Raji (cell line): ENCODE measurements around the gene NCAM1.

Experiments used
- POLR2A ChIP-seq: IDR thresholded peaks from 2 replicates; pipeline ENCODE4 v1.6.1; 2011; ENCODE audit warnings: low read depth, low read length, control low read depth; ENCODE audit not compliant: insufficient read depth

Gene NCAM1

DNA sequence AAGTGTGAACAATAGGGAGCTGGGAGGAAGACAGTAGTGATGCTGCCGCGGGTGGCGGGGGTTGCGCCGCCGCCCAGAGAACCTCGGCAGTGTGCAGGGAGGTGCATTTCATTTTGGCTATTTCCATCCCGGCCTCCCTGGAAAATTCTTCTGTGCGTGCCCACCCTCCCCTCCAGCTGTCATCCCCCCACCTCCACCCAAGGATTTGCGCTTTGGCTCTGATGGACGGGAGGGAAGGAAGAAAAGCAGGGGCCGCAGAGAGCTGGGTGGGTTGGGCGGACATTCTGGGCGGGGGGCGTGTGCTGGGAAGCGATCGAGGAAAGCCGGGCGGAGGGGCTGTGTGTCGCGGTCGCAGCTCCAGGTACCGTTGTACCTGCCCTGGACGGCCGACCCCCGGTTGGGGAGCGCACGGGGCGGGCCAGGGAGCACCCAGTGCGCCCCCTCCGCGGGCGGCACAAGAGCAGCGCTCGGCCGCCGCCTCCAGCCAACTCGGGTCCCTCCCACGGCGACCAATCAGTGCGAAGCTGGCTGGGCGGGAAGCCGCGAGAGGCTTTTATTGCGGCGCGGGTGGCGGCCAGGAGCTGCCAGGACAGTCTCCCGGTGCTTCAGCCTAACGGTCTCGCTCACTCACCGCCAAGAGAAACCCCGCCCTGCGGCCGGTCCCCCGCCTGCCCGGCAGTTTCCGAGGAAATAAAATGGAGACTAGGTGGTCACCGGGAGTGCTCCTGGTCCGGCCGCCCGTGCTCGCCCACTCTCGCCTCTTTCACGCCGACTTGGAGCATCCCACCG lies 1.6 kb downstream of the NCAM1 start:
- no peak for TF ChIP-seq POLR2A

DNA sequence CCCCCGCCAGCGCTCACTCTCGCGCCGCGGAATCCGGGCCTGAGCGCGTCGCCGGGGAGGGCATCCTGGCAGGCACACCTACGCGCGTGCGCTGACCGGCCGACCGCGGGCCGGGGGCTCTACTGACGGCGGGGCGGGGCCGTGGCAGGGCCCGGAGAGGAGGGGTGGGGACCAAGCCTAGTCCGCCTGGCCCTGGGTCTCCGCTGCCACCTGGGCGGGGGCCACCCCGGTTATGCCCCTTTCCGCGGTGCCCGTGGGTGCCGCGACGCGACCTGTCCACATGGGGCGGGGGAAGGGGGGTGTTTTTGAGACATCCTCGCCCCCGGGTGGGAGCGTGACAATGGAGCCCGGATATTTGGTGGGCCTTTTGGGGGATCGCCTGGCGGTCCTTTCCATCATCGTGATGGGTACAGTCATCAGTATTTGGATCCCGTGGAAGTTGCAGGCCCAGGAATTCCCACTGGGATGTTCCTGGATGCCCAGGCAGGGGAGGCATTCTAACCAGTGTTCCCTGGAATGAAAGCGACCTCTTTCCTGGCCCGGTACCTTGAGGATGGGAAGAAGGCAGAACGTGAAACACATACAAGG lies 2.2 kb downstream of the NCAM1 start:
- TF ChIP-seq POLR2A = no peak

DNA sequence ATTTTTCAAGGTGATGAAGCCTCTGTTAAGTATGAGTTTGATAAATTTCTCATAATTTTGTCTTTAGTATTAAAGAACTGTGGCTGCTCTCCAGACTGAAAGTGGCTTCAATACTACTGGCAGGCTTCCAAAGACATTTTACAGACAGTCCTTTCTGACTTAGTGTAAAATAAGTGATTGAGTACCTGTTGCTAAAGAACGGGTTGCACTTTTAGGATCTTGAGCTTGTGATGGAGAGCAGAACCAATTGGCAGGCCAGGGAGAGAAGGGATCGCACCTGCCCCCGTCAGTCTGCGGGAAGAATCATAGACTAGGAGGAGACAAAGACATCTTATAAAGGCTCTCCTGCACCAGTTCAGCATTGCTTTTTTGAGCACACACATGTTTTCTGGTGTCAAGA lies 4.4 kb downstream of the NCAM1 start:
- no peak for TF ChIP-seq POLR2A

DNA sequence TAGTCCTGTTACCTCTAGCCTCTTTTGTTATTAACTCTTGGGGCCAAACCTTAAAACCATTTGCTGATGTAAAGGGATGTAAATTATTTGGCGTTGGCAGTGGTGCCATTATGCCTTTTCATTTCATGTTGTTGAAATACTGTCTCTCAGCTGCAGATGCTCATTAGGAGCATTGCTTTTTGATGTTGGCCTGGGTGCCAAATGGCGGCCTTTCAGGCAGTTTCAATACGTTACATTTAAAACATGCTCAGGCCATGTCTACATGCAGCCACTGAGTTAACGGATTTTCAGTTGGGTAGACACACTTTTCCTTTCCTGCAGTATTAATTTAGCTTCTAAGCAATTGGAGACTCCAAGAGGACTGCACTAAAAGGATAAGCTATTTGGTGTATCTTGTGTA lies 5.3 kb downstream of the NCAM1 start:
- TF ChIP-seq POLR2A = no peak

GRCh38 chr11:112967082-112967481 lies 5.9 kb downstream of the NCAM1 start:
- no peak for TF ChIP-seq POLR2A

- no peak for TF ChIP-seq POLR2A
Observed at GRCh38 chr11:112968941-112969713, 7.9 kb downstream of the NCAM1 start.

GRCh38 chr11:112971195-112971594 lies 10.0 kb downstream of the NCAM1 start:
- TF ChIP-seq POLR2A = no peak

DNA sequence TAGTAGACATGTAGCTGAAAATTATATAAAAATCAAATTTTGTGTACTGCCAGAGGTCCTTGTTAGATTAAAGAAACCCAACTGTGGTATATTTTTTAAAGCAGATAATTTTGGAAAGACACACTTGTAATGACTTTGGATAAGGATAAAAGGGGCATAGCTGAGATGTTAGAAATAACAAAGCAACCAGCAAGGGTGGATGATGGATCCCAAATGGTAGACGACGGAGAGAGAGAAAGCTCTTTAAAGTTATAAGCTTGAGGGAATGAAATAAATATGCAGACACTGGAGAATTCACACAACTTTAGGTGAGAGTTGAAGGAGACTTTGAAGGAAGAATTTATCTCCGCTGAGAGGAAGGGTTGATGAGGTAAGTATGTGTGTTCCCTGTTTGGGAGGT lies 10.6 kb downstream of the NCAM1 start:
- no peak for TF ChIP-seq POLR2A

GRCh38 chr11:112972399-112973145 lies 11.4 kb downstream of the NCAM1 start:
- TF ChIP-seq POLR2A = no peak

DNA sequence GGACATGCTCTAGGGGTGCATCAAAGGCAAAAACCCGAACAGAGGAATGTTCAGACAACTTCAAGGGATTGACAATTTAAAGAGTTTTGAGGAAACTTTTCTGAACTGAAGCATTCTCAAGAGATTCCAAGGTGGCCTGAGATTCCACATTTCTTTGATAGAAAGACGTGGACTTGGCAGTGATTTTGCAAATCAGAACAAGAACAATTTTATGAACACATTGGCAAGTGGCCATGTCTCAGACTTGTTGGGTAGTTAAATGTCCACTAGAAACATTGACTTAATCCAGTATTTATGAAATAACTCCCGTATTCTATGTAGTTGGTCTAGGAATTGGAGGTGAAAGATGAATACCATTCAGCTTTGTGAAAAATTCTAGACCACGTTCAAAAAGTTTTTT lies 13.8 kb downstream of the NCAM1 start:
- no peak for TF ChIP-seq POLR2A

- TF ChIP-seq POLR2A = no peak
Observed at GRCh38 chr11:112975493-112975892, 14.3 kb downstream of the NCAM1 start.

GRCh38 chr11:112977755-112978154 lies 16.5 kb downstream of the NCAM1 start:
- no peak for TF ChIP-seq POLR2A

GRCh38 chr11:112983887-112984286 lies 22.7 kb downstream of the NCAM1 start:
- no peak for TF ChIP-seq POLR2A

DNA sequence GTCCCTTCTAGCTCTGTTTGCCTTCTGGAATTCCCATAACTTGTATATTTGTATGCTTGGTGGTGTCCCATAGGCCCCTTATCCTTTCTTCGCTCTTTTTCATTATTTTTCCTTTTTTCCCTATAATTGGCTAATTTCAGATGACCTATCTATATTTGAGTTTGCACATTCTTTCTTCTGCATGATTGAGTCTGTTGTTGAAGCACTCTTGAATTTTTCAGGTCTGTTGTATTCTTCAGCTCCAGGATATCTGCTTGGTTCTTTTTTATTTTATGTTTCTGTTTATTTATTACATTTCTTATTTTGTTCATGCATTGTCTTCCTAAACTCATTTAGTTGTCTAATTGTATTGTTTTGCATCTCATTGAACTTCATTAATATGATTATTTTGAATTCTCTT lies 28.0 kb downstream of the NCAM1 start:
- TF ChIP-seq POLR2A = no peak

DNA sequence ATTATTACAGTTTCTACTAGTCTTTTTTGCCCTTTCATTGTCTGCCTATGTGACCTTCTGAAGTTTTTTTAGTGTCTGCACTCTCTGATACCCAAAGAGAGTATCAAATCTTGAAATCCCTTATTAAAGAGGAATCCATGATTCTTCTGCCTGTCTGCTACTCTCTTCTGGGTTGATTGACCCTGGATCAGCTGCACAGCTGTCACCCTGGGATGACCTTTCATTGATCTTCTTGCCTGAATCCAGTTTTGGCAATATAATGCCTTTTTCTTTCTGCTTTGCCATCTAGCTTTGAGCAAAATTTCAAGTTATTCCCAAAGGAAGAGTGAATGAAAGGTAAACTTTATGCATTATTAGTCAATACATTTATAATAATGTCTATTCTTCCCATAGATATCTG lies 32.6 kb downstream of the NCAM1 start:
- no peak for TF ChIP-seq POLR2A

GRCh38 chr11:112995423-112996090 lies 34.3 kb downstream of the NCAM1 start:
- no peak for TF ChIP-seq POLR2A

- TF ChIP-seq POLR2A = no peak
Observed at GRCh38 chr11:112996994-112997393, 35.8 kb downstream of the NCAM1 start.
